ENCODE results near the gene SLC25A30. TPM values are rescaled to one million over a fixed set of nuclear protein-coding genes. Genes with fewer than 3 reads are reported as not detected.
"Not testable (repeated sequence)": the region's sequence is repeated elsewhere in the genome, so short reads cannot be mapped to it uniquely, and the experiment has no call there.

SLC25A30 gene
- total RNA-seq, 1 donor from 2014 or later = 11.5 TPM

DNA sequence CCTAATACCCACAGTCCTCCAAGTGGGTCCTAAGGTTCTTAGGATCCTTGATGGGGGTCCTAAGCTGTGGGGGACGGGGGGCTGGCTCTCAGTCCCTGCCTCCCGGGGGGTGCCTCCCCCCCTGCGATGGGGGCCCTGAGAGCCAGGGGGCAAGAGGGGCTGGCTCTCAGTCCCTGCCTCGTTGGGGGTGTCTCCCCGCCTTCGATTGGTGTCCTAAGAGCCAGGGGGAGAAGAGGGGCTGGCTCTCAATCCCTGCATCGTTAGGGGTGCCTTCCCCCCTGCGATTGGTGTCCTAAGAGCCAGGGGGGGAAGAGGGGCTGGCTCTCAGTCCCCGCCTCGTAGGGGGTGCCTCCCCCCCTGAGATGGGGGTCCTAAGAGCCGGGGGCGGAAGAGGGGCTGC is 37.0 kb downstream of the SLC25A30 start:
- Histone ChIP-seq H3K27ac (no peak overlapping the region), H3K4me1 (no peaks in the 10 kb centered on the region), H3K9me3 (no peaks in the 10 kb centered on the region), H3K27me3 (no peaks in the 10 kb centered on the region), H3K36me3 (no peaks in the 10 kb centered on the region), H3K4me3 (no peak overlapping the region)
- intact Hi-C loops (cut with DNase I) = no loop called here
- no peak for DNase-seq (ENCODE audit: extremely low spot score in 2 of 2)
- TF ChIP-seq POLR2AphosphoS5 (IDR thresholded peaks at IDR 0.05; ENCODE audit: insufficient read depth in 1 of 2, low read depth in 1 of 2) (no peak), POLR2A (IDR thresholded peaks at IDR 0.05) (no peak)

GRCh38 chr13:45380708-45381107 is 37.5 kb downstream of the SLC25A30 start:
- H3K4me1 ChIP-seq; H3K9me3 ChIP-seq; H3K27me3 ChIP-seq; H3K36me3 ChIP-seq; H3K4me3 ChIP-seq; DNase-seq (ENCODE audit: extremely low spot score in 2 of 2); H3K27ac ChIP-seq; intact Hi-C loops (cut with DNase I): not testable (repeated sequence)

DNA sequence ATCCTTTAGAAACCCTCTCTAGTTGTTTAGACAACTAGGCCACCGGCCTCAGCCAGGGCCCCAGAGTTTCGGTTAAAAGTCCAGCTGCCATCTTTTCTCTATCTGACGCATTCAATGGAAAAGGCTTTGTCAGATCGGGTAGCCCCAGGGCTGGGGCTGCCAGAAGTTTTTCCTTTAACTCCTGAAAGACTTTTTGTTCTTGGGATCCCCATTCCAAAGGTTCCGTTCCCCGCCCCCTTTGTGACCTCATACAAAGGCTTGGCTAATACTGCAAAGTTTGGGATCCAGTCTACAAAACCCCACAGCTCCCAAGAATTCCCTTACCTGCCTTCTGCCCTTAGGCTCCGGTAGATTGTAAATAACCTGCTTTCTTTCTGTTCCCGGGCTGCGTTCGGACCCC is 38.7 kb downstream of the SLC25A30 start:
- DNase-seq (ENCODE audit: extremely low spot score in 2 of 2); H3K4me3 ChIP-seq; H3K4me1 ChIP-seq; H3K9me3 ChIP-seq; intact Hi-C loops (cut with DNase I); H3K27ac ChIP-seq; H3K27me3 ChIP-seq; H3K36me3 ChIP-seq: not testable (repeated sequence)

DNA sequence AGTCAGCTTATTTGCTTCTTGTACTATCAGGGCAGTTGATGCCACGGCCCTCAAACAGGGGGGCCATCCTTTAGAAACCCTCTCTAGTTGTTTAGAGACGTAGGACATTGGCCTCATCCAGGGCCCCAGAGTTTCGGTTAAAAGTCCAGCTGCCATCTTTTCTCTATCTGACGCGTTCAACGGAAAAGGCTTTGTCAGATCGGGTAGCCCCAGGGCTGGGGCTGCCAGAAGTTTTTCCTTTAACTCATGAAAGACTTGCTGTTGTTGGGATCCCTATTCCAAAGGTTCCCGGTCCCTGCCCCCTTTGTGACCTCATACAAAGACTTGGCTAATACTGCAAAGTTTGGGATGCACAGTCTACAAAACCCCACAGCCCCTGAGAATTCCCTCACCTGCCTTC is 39.4 kb downstream of the SLC25A30 start:
- intact Hi-C loops (cut with DNase I); H3K27ac ChIP-seq; H3K4me1 ChIP-seq; H3K27me3 ChIP-seq; H3K4me3 ChIP-seq; H3K36me3 ChIP-seq; H3K9me3 ChIP-seq; DNase-seq (ENCODE audit: extremely low spot score in 2 of 2): not testable (repeated sequence)

DNA sequence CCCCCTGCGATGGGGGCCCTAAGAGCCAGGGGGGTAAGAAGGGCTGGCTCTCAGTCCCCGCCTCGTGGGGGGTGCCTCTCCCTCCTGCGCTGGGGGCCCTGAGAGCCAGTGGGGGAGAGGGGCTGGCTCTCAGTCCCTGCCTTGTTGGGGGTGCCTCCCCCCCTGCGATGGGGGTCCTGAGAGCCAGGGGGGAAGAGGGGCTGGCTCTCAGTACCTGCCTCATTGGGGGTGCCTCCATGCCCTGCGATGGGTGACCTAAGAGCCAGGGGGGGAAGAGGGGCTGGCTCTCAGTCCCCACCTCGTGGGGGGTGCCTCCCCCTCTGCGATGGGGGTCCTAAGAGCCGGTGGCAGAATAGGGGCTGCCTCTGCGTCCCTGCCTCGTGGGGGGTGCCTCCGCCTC is 40.9 kb downstream of the SLC25A30 start:
- DNase-seq (ENCODE audit: extremely low spot score in 2 of 2); H3K27ac ChIP-seq; H3K27me3 ChIP-seq; H3K36me3 ChIP-seq; intact Hi-C loops (cut with DNase I); H3K4me3 ChIP-seq; H3K9me3 ChIP-seq; H3K4me1 ChIP-seq: not testable (repeated sequence)

DNA sequence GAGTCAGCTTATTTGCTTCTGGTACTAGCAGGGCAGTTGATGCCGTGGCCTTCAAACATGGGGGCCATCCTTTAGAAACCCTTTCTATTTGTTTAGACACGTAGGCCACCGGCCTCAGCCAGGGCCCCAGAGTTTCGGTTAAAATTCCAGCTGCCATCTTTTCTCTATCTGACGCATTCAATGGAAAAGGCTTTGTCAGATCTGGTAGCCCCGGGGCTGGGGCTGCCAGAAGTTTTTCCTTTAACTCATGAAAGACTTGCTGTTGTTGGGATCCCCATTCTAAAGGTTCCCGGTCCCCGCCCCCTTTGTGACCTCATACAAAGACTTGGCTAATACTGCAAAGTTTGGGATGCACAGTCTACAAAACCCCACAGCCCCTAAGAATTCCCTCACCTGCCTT is 41.5 kb downstream of the SLC25A30 start:
- H3K36me3 ChIP-seq; H3K9me3 ChIP-seq; H3K27ac ChIP-seq; H3K4me1 ChIP-seq; H3K27me3 ChIP-seq; intact Hi-C loops (cut with DNase I); H3K4me3 ChIP-seq; DNase-seq (ENCODE audit: extremely low spot score in 2 of 2): not testable (repeated sequence)

- no peak overlapping the region for H3K4me3 ChIP-seq
- no peak for DNase-seq (ENCODE audit: extremely low spot score in 2 of 2)
- no peak for TF ChIP-seq POLR2A (IDR thresholded peaks at IDR 0.05)
- TF ChIP-seq, protein P1, sequence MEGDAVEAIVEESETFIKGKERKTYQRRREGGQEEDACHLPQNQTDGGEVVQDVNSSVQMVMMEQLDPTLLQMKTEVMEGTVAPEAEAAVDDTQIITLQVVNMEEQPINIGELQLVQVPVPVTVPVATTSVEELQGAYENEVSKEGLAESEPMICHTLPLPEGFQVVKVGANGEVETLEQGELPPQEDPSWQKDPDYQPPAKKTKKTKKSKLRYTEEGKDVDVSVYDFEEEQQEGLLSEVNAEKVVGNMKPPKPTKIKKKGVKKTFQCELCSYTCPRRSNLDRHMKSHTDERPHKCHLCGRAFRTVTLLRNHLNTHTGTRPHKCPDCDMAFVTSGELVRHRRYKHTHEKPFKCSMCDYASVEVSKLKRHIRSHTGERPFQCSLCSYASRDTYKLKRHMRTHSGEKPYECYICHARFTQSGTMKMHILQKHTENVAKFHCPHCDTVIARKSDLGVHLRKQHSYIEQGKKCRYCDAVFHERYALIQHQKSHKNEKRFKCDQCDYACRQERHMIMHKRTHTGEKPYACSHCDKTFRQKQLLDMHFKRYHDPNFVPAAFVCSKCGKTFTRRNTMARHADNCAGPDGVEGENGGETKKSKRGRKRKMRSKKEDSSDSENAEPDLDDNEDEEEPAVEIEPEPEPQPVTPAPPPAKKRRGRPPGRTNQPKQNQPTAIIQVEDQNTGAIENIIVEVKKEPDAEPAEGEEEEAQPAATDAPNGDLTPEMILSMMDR (IDR thresholded peaks at IDR 0.05) = no peak
- TF ChIP-seq POLR2AphosphoS5 (IDR thresholded peaks at IDR 0.05; ENCODE audit: insufficient read depth in 1 of 2, low read depth in 1 of 2) = no peak
- no peak overlapping the region for H3K27ac ChIP-seq
- H3K9me3 ChIP-seq = no peaks in the 10 kb centered on the region
- intact Hi-C loops (cut with DNase I) = no loop called here
- no peaks in the 10 kb centered on the region for H3K27me3 ChIP-seq
- no peaks in the 10 kb centered on the region for H3K36me3 ChIP-seq
- H3K4me1 ChIP-seq = peaks cover 9% of the 10 kb centered on the region
These were observed 43.3 kb downstream of the SLC25A30 start for GRCh38 chr13:45374917-45375316.

- intact Hi-C loops (cut with DNase I) = no loop called here
- no peak for DNase-seq (ENCODE audit: extremely low spot score in 2 of 2)
- H3K27ac ChIP-seq = no peak overlapping the region
These were observed 45.0 kb downstream of the SLC25A30 start for GRCh38 chr13:45373162-45373547.

More at GRCh38 chr13:45373162-45373547, 45.0 kb downstream of the SLC25A30 start:
- Histone ChIP-seq H3K27me3 (no peaks in the 10 kb centered on the region), H3K36me3 (no peaks in the 10 kb centered on the region), H3K4me1 (peaks cover 9% of the 10 kb centered on the region), H3K4me3 (no peak overlapping the region), H3K9me3 (no peaks in the 10 kb centered on the region)
- TF ChIP-seq POLR2A (IDR thresholded peaks at IDR 0.05) (no peak), POLR2AphosphoS5 (IDR thresholded peaks at IDR 0.05; ENCODE audit: insufficient read depth in 1 of 2, low read depth in 1 of 2) (no peak)
- TF ChIP-seq, protein P1 (IDR thresholded peaks at IDR 0.05) = no peak

All from vagina (tissue), 2 donors.